Fibroblast of mammary gland (primary cell): ENCODE data around the gene MED12L.
A peak's percentile ranks its signal among the peaks of the same experiment; 100 is the strongest.

Experiments used
- DNase-seq: peaks from one replicate; pipeline ENCODE4 v3.0.0-alpha.2; 2010; ENCODE audit warnings: low read depth
- H3K4me3 ChIP-seq: 2 replicates; pipeline ENCODE4 v1.5.1; 2011; ENCODE audit warnings: low read depth, mild to moderate bottlenecking, low read length, moderate library complexity; ENCODE audit not compliant: control insufficient read depth
- TF ChIP-seq, protein P1 (sequence below): conservative IDR thresholded peaks from 2 replicates; pipeline ENCODE4 v1.5.1; 2011; ENCODE audit warnings: low read depth, low read length, inconsistent platforms; ENCODE audit not compliant: control insufficient read depth, insufficient read depth

MED12L gene

DNA sequence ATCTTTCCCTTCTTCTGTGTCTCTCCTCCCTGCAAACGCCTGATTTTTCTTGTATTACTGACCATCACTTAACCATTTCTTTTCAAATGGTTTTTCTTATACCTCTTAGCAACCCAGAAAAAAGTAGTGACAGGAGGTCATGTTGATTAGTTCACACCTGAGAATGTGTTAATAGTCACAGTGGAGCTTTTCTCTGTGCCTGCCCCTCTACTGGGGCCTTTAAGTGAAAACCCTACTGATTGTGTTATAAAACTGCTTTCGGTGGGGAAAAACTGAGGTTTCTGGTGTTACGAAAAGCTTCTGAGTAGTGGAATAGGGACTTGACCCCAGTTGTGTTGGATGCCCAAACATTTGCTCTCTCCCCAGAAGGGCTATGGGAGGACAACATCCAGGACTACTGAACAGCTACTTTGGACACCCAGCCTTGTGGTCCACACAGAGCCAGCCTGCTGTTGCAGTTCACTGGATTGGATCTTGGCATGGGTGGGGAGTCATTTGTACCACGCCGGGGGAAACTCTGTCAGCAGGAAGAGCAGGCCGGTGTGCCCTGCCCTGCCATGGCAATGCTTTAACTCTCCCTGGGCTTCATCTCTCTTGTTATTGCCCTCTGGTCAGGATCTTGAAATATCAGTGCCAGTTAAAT, 220.8 kb downstream of the MED12L start:
- TF ChIP-seq, protein P1, sequence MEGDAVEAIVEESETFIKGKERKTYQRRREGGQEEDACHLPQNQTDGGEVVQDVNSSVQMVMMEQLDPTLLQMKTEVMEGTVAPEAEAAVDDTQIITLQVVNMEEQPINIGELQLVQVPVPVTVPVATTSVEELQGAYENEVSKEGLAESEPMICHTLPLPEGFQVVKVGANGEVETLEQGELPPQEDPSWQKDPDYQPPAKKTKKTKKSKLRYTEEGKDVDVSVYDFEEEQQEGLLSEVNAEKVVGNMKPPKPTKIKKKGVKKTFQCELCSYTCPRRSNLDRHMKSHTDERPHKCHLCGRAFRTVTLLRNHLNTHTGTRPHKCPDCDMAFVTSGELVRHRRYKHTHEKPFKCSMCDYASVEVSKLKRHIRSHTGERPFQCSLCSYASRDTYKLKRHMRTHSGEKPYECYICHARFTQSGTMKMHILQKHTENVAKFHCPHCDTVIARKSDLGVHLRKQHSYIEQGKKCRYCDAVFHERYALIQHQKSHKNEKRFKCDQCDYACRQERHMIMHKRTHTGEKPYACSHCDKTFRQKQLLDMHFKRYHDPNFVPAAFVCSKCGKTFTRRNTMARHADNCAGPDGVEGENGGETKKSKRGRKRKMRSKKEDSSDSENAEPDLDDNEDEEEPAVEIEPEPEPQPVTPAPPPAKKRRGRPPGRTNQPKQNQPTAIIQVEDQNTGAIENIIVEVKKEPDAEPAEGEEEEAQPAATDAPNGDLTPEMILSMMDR = no peak
- no peak for DNase-seq
- no peak overlapping the region for H3K4me3 ChIP-seq

DNA sequence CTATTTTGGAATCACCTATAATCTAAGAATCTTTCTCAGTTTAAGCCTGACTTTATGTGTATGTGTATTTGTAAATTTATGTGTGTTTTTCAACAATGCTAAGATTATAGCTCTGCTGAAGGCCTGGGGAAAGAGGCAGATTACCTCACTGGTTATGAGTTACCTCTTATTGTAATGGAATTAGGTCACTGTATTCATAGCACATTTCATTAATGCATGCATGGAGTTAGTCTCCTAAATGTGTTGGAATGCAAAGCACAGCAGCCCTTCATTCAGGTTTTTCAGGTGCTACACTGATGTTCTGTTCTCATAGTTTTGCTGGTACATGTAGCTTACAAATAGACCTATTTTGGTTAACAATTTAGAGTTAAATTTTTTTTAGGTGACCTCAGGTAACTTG, 221.7 kb downstream of the MED12L start:
- no peak for DNase-seq
- H3K4me3 ChIP-seq = no peak overlapping the region
- TF ChIP-seq, protein P1 = no peak

DNA sequence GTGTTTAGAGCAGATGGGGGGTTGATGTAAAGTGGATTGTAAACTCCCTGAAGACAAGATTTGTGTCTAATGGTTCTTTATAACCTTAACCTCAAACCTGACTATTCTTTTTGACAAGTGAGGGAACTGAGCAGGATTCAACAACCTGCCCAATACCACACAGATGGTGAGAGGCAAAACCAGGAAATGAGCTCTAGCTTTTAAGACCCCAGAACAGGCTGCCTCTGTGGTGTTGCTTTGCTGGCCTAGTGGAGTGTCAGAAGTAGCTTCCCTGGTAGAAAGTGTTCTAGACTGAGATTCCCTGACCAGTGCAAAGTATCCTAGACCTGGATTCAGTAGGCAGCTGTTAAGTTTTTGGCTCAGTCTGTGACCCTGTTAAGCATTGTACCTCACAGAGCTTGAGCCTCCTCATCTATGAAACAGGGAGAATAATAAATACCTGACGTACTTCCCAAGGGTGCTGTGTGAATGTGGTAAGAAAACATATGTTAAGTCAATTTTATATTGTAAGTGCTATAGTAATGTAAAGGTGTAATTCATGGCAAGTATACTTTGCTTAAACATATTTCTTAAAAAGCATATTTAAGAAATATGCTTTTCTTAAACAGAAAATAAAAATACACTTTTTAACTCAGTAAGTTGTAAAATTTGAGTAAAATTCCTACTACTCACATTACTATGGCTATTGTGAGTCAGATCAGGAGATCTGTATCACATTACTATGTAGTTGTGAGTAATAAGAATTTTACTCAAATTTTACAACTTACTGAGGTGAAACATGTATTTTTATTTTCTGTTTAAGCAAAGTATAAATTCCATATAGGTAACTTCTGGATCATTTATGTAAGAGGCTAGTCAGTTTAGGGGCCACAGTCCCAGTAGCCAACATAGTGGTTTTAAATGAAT, 222.4 kb downstream of the MED12L start:
- DNase-seq = peak; percentile 45
- H3K4me3 ChIP-seq = no peak overlapping the region
- TF ChIP-seq, protein P1 = no peak

DNA sequence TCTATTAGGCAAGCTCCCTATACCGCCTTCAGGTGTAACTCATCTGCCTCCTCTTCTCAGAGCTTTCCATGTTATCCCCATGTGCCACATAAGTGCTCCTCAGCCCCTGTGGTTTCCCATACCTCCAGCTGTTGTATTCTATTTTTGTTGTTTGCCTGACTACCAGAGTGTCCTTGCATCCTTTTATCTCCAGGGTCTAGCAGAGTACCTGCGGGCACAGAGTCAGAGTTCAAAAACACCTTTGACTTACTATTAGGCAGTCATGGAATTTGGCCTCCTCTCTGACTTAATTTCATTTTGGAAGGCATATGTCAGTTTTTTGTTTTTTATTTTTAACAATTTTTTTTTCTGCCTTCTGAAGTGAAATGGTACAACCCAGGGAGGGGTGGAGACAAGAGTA, 224.1 kb downstream of the MED12L start:
- no peak overlapping the region for H3K4me3 ChIP-seq
- TF ChIP-seq, protein P1 = no peak
- DNase-seq = no peak

DNA sequence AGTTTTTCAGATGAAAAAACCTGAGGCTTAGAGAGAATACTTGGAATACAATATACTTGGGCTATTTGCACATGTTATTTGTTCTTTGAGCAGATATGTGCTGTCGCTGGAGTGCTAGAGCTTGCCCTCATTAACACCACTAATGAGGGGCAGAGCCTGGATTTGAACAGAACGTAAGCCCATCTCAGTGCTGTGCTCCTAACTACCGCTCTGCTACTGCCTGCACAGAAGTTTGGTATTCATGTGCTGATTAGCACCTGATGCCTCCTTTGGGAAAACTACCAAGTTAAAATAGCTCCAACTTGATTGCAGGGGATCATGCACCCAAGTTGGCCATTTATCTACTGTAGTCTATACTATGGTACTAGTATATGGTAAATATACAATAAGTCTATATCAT, 227.5 kb downstream of the MED12L start:
- DNase-seq = no peak
- TF ChIP-seq, protein P1 = no peak
- no peak overlapping the region for H3K4me3 ChIP-seq

DNA sequence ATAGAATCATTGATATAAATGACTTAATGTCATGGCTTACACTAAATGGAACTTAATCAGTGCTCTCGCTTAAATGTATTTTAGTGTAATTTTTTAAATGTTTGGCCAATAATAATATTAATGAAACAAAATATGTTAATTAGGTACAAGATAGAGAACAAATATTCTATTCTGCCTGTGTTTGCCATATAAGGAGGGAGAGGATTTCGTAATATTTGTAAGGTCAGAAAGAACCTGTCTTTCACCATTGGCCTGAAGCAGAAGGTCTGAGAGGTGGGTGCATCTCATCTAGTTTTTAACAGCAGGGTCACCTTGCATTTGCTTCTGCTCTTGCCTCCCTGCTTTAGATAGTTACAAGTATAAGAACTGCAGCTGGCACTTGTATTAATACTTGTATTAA, 228.7 kb downstream of the MED12L start:
- DNase-seq = no peak
- no peak overlapping the region for H3K4me3 ChIP-seq
- TF ChIP-seq, protein P1 = no peak

DNA sequence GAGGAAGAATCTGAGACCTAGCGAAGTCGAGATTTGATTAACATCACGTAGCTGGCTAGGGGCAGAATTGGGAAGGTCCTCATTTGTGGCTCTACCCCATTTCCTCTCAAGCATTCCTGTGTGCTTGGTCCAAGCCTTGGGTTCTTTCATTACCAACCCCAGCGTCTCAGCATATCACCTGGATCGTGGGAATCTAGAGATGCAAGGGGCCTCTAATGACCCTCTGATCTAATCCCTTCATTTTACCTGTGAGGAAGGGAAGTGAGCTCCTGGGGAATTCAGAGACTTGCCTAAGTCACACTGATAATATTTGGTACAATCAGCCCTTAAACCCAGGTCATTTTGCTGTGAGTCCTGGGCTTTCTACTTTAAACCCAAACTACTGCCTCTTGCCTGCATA, 229.1 kb downstream of the MED12L start:
- TF ChIP-seq, protein P1 = no peak
- no peak for DNase-seq
- H3K4me3 ChIP-seq = no peak overlapping the region
